GM23338 (cell line): ENCODE results near the gene GP1BB. TPM values are rescaled to one million over a fixed set of nuclear protein-coding genes. Genes with fewer than 3 reads are reported as not detected.

Experiments
- ATAC-seq: fragments of 200-7000 bp; cut with Tn5 transposase; 3 replicates; pipeline ENCODE4 v1.9.1; 2020
- DNase-seq: peaks from one replicate; pipeline ENCODE4 v3.0.0-alpha.2; 2015; ENCODE audit warnings: low spot score
- H2AFZ ChIP-seq: fragments of 200-600 bp; sonication (generic); 2 replicates; pipeline ENCODE4 v1.8.0; 2016; ENCODE audit warnings: antibody characterized with exemption, mild to moderate bottlenecking, moderate library complexity
- H3F3A ChIP-seq: fragments of 200-600 bp; sonication (generic); replicated peaks from 2 replicates; pipeline ENCODE4 v1.8.0; 2017; ENCODE audit warnings: antibody characterized with exemption, mixed run types, low read depth
- H3K27ac ChIP-seq: fragments of 200-600 bp; sonication (generic); 2 replicates; pipeline ENCODE4 v1.6.1; 2016; ENCODE audit warnings: low read depth
- H3K27me3 ChIP-seq: fragments of 200-600 bp; sonication (generic); 2 replicates; pipeline ENCODE4 v1.8.0; 2016; ENCODE audit warnings: mild to moderate bottlenecking, mixed run types, moderate library complexity; ENCODE audit not compliant: insufficient read depth
- H3K36me3 ChIP-seq: fragments of 200-600 bp; sonication (generic); 2 replicates; pipeline ENCODE4 v1.8.0; 2016; ENCODE audit warnings: mild to moderate bottlenecking; ENCODE audit not compliant: insufficient read depth
- H3K4me1 ChIP-seq: fragments of 200-600 bp; sonication (generic); 2 replicates; pipeline ENCODE4 v1.8.0; 2016; ENCODE audit warnings: mild to moderate bottlenecking, moderate library complexity; ENCODE audit not compliant: insufficient read depth
- H3K4me2 ChIP-seq: fragments of 200-600 bp; sonication (generic); 2 replicates; pipeline ENCODE4 v1.7.1; 2017; ENCODE audit warnings: mixed run types
- H3K4me3 ChIP-seq: fragments of 200-600 bp; sonication (generic); 2 replicates; pipeline ENCODE4 v1.6.1; 2016; ENCODE audit warnings: mixed run types
- H3K79me2 ChIP-seq: fragments of 200-600 bp; sonication (generic); replicated peaks from 2 replicates; pipeline ENCODE4 v1.8.0; 2017; ENCODE audit warnings: mild to moderate bottlenecking; ENCODE audit not compliant: insufficient read depth
- H3K9me2 ChIP-seq: fragments of 200-600 bp; sonication (generic); 2 replicates; pipeline ENCODE4 v1.8.0; 2017; ENCODE audit not compliant: insufficient read depth
- H4K20me1 ChIP-seq: fragments of 200-600 bp; sonication (generic); replicated peaks from 2 replicates; pipeline ENCODE4 v1.8.0; 2017; ENCODE audit warnings: mild to moderate bottlenecking; ENCODE audit not compliant: insufficient read depth
- H3K27ac Mint-ChIP-seq: 2 replicates; pipeline ENCODE4 v1.8.0; 2020; ENCODE audit warnings: inconsistent platforms, mild to moderate bottlenecking, moderate library complexity, mixed read lengths
- H3K27me3 Mint-ChIP-seq: 3 replicates; pipeline ENCODE4 v1.8.0; 2022; ENCODE audit warnings: low read depth, mild to moderate bottlenecking, moderate library complexity, mixed read lengths, inconsistent platforms; ENCODE audit not compliant: insufficient read depth, poor library complexity
- H3K36me3 Mint-ChIP-seq: 3 replicates; pipeline ENCODE4 v1.8.0; 2021; ENCODE audit warnings: low read depth, mild to moderate bottlenecking, inconsistent platforms, moderate library complexity, mixed read lengths
- H3K4me1 Mint-ChIP-seq: 3 replicates; pipeline ENCODE4 v1.8.0; 2020; ENCODE audit warnings: mild to moderate bottlenecking, inconsistent platforms, mixed read lengths
- H3K4me3 Mint-ChIP-seq: 3 replicates; pipeline ENCODE4 v1.8.0; 2021; ENCODE audit warnings: moderate library complexity, mild to moderate bottlenecking, inconsistent platforms, mixed read lengths
- H3K9me3 Mint-ChIP-seq: 3 replicates; pipeline ENCODE4 v1.8.0; 2020; ENCODE audit warnings: moderate library complexity, mild to moderate bottlenecking, inconsistent platforms, mixed read lengths
- CREB1 ChIP-seq: fragments of 250-450 bp; sonication (Bioruptor Pico); IDR thresholded peaks from 2 replicates; pipeline ENCODE4 v1.5.0; 2020; ENCODE audit warnings: low read depth, mild to moderate bottlenecking, moderate library complexity
- EZH2 ChIP-seq: fragments of 200-600 bp; sonication (generic); IDR thresholded peaks from one replicate; pipeline ENCODE4 v1.8.0; 2017; ENCODE audit warnings: antibody characterized with exemption, mild to moderate bottlenecking, low read depth; ENCODE audit not compliant: unreplicated experiment
- EZH2phosphoT487 ChIP-seq: fragments of 200-600 bp; sonication (generic); IDR thresholded peaks from one replicate; pipeline ENCODE4 v1.8.1; 2018; ENCODE audit warnings: antibody characterized with exemption; ENCODE audit not compliant: unreplicated experiment
- JUNB ChIP-seq: IDR thresholded peaks from one replicate; pipeline ENCODE4 v1.6.1; 2016; ENCODE audit warnings: antibody characterized with exemption; ENCODE audit not compliant: unreplicated experiment
- NANOG ChIP-seq: IDR thresholded peaks from 2 replicates; pipeline ENCODE4 v1.6.1; 2016; ENCODE audit warnings: antibody characterized with exemption, borderline replicate concordance
- POLR2AphosphoS5 ChIP-seq: IDR thresholded peaks from 2 replicates; pipeline ENCODE4 v1.6.1; 2016; ENCODE audit warnings: antibody characterized with exemption, low read depth
- ZNF114 ChIP-seq: fragments of 250-450 bp; sonication (Bioruptor Pico); IDR thresholded peaks from 2 replicates; pipeline ENCODE4 v1.5.0; 2020; ENCODE audit warnings: mild to moderate bottlenecking, moderate library complexity
- ZNF331 ChIP-seq: fragments of 250-450 bp; sonication (Bioruptor Pico); IDR thresholded peaks from 2 replicates; pipeline ENCODE4 v1.5.0; 2020; ENCODE audit warnings: low read depth, mild to moderate bottlenecking, moderate library complexity
- ZNF462 ChIP-seq: fragments of 250-450 bp; sonication (Bioruptor Pico); IDR thresholded peaks from 2 replicates; pipeline ENCODE4 v1.5.0; 2020; ENCODE audit warnings: mild to moderate bottlenecking, moderate library complexity
- polyA plus RNA-seq: library from polyadenylated mRNA; unstranded; fragments of >200 nt; fragmentation: Nextera tagmentation; extraction: Ambion mirVana; gene quantifications from 2 replicates; pipeline ENCODE4 v1.2.1, GENCODE V29; 2016
- total RNA-seq: library from RNA; depleted of rRNA; stranded (reverse); fragments of >200 nt; shearing (Covaris generic); gene quantifications from 2 replicates; pipeline ENCODE4 v1.2.3, GENCODE V29; 2014
- TF ChIP-seq, protein P1 (sequence below): IDR thresholded peaks from 2 replicates; pipeline ENCODE4 v1.6.1; 2016; ENCODE audit warnings: antibody characterized with exemption

The GP1BB gene
- total and polyA plus RNA-seq, 2 experiments from 2014 or later: 0.53 to 1.3 TPM

- Histone ChIP-seq H3K79me2 (no peaks in the 10 kb centered on the region), H3K36me3 (no peaks in the 10 kb centered on the region), H3K27me3 (peaks cover 27% of the 10 kb centered on the region), H4K20me1 (0 out of 2 replicates have a peak, but pooled peaks cover 2% of the 10 kb centered on the region), H3K27ac (no peak overlapping the region), H3F3A (no peaks in the 10 kb centered on the region), H3K9me2 (no peaks in the 10 kb centered on the region), H3K4me1 (no peaks in the 10 kb centered on the region), H2AFZ (no peak overlapping the region), H3K4me2 (no peak overlapping the region), H3K4me3 (no peak overlapping the region)
- H3K4me3 Mint-ChIP-seq: no peak overlapping the region
- DNase-seq: no peak
- no peaks in the 10 kb centered on the region for H3K36me3 Mint-ChIP-seq
- no peak for ATAC-seq
- peaks cover 39% of the 10 kb centered on the region for H3K27me3 Mint-ChIP-seq
- no peaks in the 10 kb centered on the region for H3K9me3 Mint-ChIP-seq
- TF ChIP-seq EZH2phosphoT487 (no peak), ZNF331 (CRISPR knock-in tag) (no peak), JUNB (no peak), POLR2AphosphoS5 (no peak), NANOG (no peak)
- H3K27ac Mint-ChIP-seq: no peak overlapping the region
- H3K4me1 Mint-ChIP-seq: peaks cover 10% of the 10 kb centered on the region
These were observed 26.5 kb downstream of the GP1BB start for GRCh38 chr22:19749876-19750275.

GRCh38 chr22:19750507-19751490 is 27.5 kb downstream of the GP1BB start:
- Histone ChIP-seq H3F3A (no peaks in the 10 kb centered on the region), H3K79me2 (no peaks in the 10 kb centered on the region), H3K27me3 (peaks cover 37% of the 10 kb centered on the region), H3K9me2 (no peaks in the 10 kb centered on the region), H3K4me1 (no peaks in the 10 kb centered on the region), H3K27ac (no peak overlapping the region), H2AFZ (no peak overlapping the region), H3K36me3 (no peaks in the 10 kb centered on the region), H3K4me2 (no peak overlapping the region), H4K20me1 (0 out of 2 replicates have a peak, but pooled peaks cover 2% of the 10 kb centered on the region), H3K4me3 (no peak overlapping the region)
- Mint-ChIP-seq H3K4me3 (no peak overlapping the region), H3K27me3 (peaks cover 48% of the 10 kb centered on the region), H3K27ac (no peak overlapping the region), H3K36me3 (no peaks in the 10 kb centered on the region), H3K4me1 (peaks cover 11% of the 10 kb centered on the region), H3K9me3 (no peaks in the 10 kb centered on the region)
- DNase-seq (no peak), ATAC-seq (no peak)
- no peak for TF ChIP-seq POLR2AphosphoS5
- no peak for TF ChIP-seq EZH2
- TF ChIP-seq ZNF462 (CRISPR knock-in tag): no peak
- no peak for TF ChIP-seq ZNF331 (CRISPR knock-in tag)
- TF ChIP-seq, protein P1, sequence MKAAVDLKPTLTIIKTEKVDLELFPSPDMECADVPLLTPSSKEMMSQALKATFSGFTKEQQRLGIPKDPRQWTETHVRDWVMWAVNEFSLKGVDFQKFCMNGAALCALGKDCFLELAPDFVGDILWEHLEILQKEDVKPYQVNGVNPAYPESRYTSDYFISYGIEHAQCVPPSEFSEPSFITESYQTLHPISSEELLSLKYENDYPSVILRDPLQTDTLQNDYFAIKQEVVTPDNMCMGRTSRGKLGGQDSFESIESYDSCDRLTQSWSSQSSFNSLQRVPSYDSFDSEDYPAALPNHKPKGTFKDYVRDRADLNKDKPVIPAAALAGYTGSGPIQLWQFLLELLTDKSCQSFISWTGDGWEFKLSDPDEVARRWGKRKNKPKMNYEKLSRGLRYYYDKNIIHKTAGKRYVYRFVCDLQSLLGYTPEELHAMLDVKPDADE: no peak
- no peak for TF ChIP-seq CREB1 (CRISPR knock-in tag)
- no peak for TF ChIP-seq ZNF114 (CRISPR knock-in tag)
- no peak for TF ChIP-seq NANOG
- TF ChIP-seq EZH2phosphoT487: no peak
